ENCODE data around the gene DBNDD1.
"Not testable (repeated sequence)": the region's sequence is repeated elsewhere in the genome, so short reads cannot be mapped to it uniquely, and the experiment has no call there.

Gene DBNDD1

DNA sequence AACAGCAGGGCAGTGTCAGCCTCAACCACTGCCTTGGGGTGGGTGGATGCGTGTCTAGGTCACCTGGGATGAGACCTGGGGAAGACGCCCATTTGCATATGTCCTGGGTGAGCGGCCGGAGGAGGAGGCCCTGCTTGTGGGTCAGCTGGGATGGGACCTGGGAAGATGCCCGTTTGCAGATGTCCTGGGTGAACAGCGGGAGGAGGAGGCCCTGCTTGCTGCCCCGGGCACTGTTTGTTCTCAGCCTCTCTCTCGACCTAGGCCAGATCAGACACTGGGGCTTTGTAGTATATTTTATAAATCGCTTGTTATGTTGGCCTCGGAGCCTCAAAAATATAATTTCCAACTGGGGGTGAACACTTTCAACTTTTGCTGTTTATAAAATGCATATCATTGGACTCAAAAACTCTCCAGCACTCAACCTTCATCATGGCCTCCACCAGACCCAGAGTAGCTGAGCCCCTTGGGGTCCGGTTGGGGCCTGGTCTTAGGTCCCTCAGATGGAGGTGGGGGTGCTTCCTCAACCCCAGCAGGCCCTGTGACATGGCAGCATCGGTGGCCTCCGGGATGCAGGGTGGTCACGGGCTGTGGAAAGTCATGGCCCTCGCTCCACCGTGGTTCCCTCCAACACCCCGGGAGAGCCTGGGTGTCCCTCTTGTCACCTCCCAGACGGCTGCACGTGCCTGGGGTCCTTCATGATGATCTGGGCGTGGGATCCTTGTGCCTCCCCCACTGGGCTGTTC is 17.3 kb downstream of the DBNDD1 start:
- Histone ChIP-seq H3K4me3 (ENCODE audit: low read depth, low read length) (no peak overlapping the region), H3K27ac (no peak overlapping the region), H3K36me3 (replicated peaks) (peaks cover 3% of the 10 kb centered on the region), H3K27me3 (replicated peaks) (no peaks in the 10 kb centered on the region)
- TF ChIP-seq, protein P1, sequence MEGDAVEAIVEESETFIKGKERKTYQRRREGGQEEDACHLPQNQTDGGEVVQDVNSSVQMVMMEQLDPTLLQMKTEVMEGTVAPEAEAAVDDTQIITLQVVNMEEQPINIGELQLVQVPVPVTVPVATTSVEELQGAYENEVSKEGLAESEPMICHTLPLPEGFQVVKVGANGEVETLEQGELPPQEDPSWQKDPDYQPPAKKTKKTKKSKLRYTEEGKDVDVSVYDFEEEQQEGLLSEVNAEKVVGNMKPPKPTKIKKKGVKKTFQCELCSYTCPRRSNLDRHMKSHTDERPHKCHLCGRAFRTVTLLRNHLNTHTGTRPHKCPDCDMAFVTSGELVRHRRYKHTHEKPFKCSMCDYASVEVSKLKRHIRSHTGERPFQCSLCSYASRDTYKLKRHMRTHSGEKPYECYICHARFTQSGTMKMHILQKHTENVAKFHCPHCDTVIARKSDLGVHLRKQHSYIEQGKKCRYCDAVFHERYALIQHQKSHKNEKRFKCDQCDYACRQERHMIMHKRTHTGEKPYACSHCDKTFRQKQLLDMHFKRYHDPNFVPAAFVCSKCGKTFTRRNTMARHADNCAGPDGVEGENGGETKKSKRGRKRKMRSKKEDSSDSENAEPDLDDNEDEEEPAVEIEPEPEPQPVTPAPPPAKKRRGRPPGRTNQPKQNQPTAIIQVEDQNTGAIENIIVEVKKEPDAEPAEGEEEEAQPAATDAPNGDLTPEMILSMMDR (IDR thresholded peaks at IDR 0.05; ENCODE audit: low read depth, low read length, missing control alignments), result no peak
- in situ Hi-C loops (cut with HindIII; ENCODE audit: low pct_ligation_motif_present, low sequenced_read_pairs), result no loop called here
- no peak for DNase-seq

DNA sequence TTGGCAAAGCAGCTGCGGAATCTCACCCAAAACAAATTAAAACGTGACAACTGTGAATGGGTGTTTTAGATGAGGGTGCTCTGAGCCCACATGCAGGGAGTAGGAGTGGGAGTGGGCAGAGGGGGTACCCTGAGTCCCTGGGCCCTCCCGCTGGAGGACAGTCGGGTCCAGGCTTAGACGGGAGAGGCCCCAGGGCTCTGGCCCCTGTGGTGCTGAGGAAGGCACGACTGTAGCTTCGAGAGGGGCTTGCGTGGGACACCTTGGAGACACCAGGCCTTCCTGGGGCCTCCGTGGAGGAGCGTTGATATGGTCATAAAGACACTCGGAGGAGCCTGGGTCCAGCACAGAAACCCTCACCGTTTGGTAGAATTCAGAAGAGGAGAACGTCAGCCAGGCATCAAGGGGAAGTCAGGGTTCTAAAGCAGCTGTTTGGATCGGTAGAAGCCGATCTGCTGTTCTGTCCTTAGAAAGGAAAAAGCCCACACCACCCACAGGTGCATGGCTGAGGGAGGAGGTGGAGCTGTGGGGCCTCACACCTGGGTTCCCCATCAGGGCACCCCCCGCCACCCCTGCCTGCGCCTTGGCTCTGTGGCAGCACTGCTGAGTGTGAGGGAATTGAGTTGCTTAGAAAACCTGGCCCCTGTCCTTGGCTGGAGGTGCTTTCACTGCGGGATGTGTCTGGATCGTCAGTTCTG is 18.4 kb downstream of the DBNDD1 start:
- in situ Hi-C loops (cut with HindIII; ENCODE audit: low pct_ligation_motif_present, low sequenced_read_pairs), result no loop called here
- no peak overlapping the region for H3K27ac ChIP-seq
- TF ChIP-seq, protein P1 (IDR thresholded peaks at IDR 0.05; ENCODE audit: low read depth, low read length, missing control alignments), result no peak
- H3K36me3 ChIP-seq (replicated peaks), result peaks cover 3% of the 10 kb centered on the region
- no peaks in the 10 kb centered on the region for H3K27me3 ChIP-seq (replicated peaks)
- DNase-seq, result no peak
- H3K4me3 ChIP-seq (ENCODE audit: low read depth, low read length), result no peak overlapping the region

DNA sequence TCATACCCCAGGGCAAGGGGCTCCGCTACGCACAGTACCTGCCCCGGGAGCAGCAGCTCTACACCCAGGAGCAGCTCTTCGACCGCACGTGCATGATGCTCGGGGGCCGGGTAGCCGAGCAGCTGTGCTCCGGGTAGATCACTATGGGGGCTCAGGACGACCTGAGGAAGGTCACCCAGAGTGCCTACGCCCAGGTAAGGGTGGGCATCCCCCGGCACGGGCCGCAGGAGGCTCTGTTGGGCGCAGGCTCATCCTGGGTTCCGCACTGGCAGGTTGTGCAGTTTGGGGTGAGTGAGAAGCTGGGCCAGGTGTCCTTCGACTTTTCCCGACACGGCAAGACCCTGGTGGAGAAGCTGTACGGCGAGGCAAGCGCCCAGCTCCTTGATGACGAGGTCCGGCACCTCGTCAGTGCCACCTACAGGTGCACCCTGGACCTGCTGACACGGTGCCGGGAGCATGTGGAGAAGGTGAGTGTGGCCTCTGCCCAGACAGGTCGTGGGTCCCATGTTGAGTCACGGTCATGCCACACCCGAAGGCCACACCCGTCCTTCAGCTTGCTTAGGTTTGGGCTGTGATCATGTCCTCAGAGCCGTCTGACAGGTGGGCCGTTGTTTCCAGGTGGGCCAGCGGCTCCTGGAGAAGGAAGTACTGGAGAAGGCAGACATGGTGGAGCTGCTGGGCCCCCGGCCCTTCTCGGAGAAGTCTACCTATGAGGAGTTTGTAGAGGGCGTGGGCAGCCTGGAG is 19.3 kb downstream of the DBNDD1 start:
- no peak for DNase-seq
- no peak overlapping the region for H3K27ac ChIP-seq
- TF ChIP-seq, protein P1 (IDR thresholded peaks at IDR 0.05; ENCODE audit: low read depth, low read length, missing control alignments), result peak; percentile 12
- no peaks in the 10 kb centered on the region for H3K27me3 ChIP-seq (replicated peaks)
- no peak overlapping the region for H3K4me3 ChIP-seq (ENCODE audit: low read depth, low read length)
- in situ Hi-C loops (cut with HindIII; ENCODE audit: low pct_ligation_motif_present, low sequenced_read_pairs), result no loop called here
- peaks cover 3% of the 10 kb centered on the region for H3K36me3 ChIP-seq (replicated peaks)

DNA sequence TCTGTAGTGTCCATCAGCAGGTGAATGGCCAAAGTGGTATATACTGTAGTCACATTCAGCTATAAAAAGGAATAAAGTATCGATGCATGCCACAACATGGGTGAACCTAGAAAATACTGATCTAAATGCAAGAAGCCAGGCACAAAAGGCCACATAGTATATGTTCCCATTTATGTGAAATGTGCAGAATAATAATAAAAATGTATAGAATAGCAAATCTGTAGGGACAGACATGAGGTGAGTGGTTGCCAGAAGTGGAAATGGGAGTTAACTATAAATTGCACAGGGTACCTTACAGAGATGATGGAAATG is 23.1 kb downstream of the DBNDD1 start:
- DNase-seq, result no peak
- no peaks in the 10 kb centered on the region for H3K27me3 ChIP-seq (replicated peaks)
- H3K27ac ChIP-seq, result peak overlapping the region; percentile 29
- no peak overlapping the region for H3K4me3 ChIP-seq (ENCODE audit: low read depth, low read length)
- in situ Hi-C loops (cut with HindIII; ENCODE audit: low pct_ligation_motif_present, low sequenced_read_pairs), result no loop called here
- TF ChIP-seq, protein P1 (IDR thresholded peaks at IDR 0.05; ENCODE audit: low read depth, low read length, missing control alignments), result no peak
- H3K36me3 ChIP-seq (replicated peaks), result peaks cover 25% of the 10 kb centered on the region

DNA sequence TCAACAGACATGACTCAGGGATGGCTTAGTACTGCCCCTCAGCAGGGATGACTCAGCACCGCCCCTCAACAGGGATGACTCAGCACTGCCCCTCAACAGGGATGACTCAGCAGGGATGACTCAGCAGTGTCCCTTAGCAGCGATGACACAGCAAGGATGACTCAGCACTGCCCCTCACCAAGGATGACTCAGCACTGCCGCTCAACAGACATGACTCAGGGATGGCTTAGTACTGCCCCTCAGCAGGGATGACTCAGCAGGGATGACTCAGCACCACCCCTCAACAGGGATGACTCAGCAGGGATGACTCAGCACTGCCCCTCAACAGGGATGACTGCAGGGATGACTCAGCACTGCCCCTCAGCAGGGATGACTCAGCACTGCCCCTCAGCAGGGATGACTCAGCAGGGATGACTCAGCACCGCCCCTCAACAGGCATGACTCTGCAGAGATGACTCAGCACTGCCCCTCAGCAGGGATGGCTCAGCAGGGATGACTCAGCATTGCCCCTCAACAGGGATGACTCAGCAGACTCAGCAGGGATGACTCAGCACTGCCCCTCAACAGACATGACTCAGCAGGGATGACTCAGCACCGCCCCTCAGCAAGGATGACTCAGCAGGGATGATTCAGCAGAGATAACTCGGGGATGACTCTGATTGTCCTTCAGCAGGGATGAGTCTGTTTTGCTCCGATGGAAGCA is 23.6 kb downstream of the DBNDD1 start:
- in situ Hi-C loops (cut with HindIII; ENCODE audit: low pct_ligation_motif_present, low sequenced_read_pairs); H3K4me3 ChIP-seq (ENCODE audit: low read depth, low read length); H3K27me3 ChIP-seq (replicated peaks): not testable (repeated sequence)
- H3K36me3 ChIP-seq (replicated peaks), result peaks cover 29% of the 10 kb centered on the region
- peak overlapping the region; percentile 29 for H3K27ac ChIP-seq
- peak; percentile 48 for DNase-seq

DNA sequence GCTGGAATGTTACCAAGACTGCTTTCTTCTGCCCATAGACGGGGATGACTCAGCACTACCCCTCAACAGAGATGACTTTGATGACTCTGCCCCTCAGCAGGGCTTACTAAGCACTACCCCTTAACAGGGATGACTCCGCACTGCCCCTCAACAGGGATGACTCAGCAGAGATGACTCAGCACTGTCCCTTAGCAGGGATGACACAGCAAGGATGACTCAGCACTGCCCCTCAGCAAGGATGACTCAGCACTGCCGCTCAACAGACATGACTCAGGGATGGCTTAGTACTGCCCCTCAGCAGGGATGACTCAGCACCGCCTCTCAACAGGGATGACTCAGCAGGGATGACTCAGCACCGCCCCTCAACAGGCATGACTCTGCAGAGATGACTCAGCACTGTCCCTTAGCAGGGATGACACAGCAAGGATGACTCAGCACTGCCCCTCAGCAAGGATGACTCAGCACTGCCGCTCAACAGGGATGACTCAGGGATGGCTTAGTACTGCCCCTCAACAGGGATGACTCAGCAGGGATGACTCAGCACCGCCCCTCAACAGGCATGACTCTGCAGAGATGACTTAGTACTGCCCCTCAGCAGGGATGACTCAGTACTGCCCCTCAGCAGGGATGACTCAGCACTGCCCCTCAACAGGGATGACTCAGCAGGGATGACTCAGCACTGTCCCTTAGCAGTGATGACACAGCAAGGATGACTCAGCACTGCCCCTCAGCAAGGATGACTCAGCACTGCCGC is 24.4 kb downstream of the DBNDD1 start:
- H3K27ac ChIP-seq, result peak overlapping the region; percentile 77
- H3K27me3 ChIP-seq (replicated peaks); in situ Hi-C loops (cut with HindIII; ENCODE audit: low pct_ligation_motif_present, low sequenced_read_pairs); H3K4me3 ChIP-seq (ENCODE audit: low read depth, low read length): not testable (repeated sequence)
- peaks cover 30% of the 10 kb centered on the region for H3K36me3 ChIP-seq (replicated peaks)
- peak; percentile 71 for DNase-seq
